ENCODE results near the gene RTN4IP1.

RTN4IP1 gene

GRCh38 chr6:106617857-106618256 is 11.4 kb downstream of the RTN4IP1 start:
- Histone ChIP-seq H3K4me3 (ENCODE audit: low read depth, low read length, poor library complexity, severe bottlenecking) (no peak overlapping the region), H3K36me3 (ENCODE audit: insufficient read depth, low read length) (peaks cover 65% of the 10 kb centered on the region), H3K4me2 (ENCODE audit: low read length) (no peak overlapping the region), H3F3A (ENCODE audit: insufficient read depth, low read length) (0 out of 2 replicates have a peak, but pooled peaks cover 7% of the 10 kb centered on the region), H3K9ac (ENCODE audit: low read length) (no peak overlapping the region), H3K27ac (ENCODE audit: low read depth, low read length, poor library complexity, severe bottlenecking) (peak overlapping the region; percentile 92), H4K20me1 (ENCODE audit: insufficient read depth, low read length) (no peaks in the 10 kb centered on the region), H3K9me3 (ENCODE audit: low read length) (no peaks in the 10 kb centered on the region), H3K27me3 (ENCODE audit: insufficient read depth, low read length) (no peaks in the 10 kb centered on the region), H3K4me1 (ENCODE audit: insufficient read depth, low read length, severe bottlenecking) (peaks cover 65% of the 10 kb centered on the region), H3K9me2 (ENCODE audit: low read depth, low read length) (no peaks in the 10 kb centered on the region), H2AFZ (ENCODE audit: low read length) (no peak overlapping the region), H3K79me2 (ENCODE audit: insufficient read depth, low read length) (no peaks in the 10 kb centered on the region)
- TF ChIP-seq EZH2 (IDR thresholded peaks at IDR 0.05; ENCODE audit: borderline replicate concordance, low read length) (no peak), CTCF (IDR thresholded peaks at IDR 0.05; ENCODE audit: low read length) (no peak)

- no peaks in the 10 kb centered on the region for H3K9me2 ChIP-seq (ENCODE audit: low read depth, low read length)
- H3K9ac ChIP-seq (ENCODE audit: low read length), result no peak overlapping the region; the same call in 1 of the 2 replicates
- no peaks in the 10 kb centered on the region for H3K27me3 ChIP-seq (ENCODE audit: insufficient read depth, low read length)
- TF ChIP-seq EZH2 (IDR thresholded peaks at IDR 0.05; ENCODE audit: borderline replicate concordance, low read length), result no peak
- TF ChIP-seq CTCF (IDR thresholded peaks at IDR 0.05; ENCODE audit: low read length), result no peak
- peak overlapping the region; percentile 92 for H3K27ac ChIP-seq (ENCODE audit: low read depth, low read length, poor library complexity, severe bottlenecking)
- H3K9me3 ChIP-seq (ENCODE audit: low read length), result no peaks in the 10 kb centered on the region
- no peaks in the 10 kb centered on the region for H3K79me2 ChIP-seq (ENCODE audit: insufficient read depth, low read length)
- 0 out of 2 replicates have a peak, but pooled peaks cover 7% of the 10 kb centered on the region for H3F3A ChIP-seq (ENCODE audit: insufficient read depth, low read length)
- no peak overlapping the region for H3K4me3 ChIP-seq (ENCODE audit: low read depth, low read length, poor library complexity, severe bottlenecking)
- no peaks in the 10 kb centered on the region for H4K20me1 ChIP-seq (ENCODE audit: insufficient read depth, low read length)
- peaks cover 63% of the 10 kb centered on the region for H3K36me3 ChIP-seq (ENCODE audit: insufficient read depth, low read length)
- peak overlapping the region; percentile 28; the same call in 1 of the 2 replicates for H3K4me2 ChIP-seq (ENCODE audit: low read length)
- no peak overlapping the region for H2AFZ ChIP-seq (ENCODE audit: low read length)
- H3K4me1 ChIP-seq (ENCODE audit: insufficient read depth, low read length, severe bottlenecking), result peaks cover 68% of the 10 kb centered on the region
These were observed 12.0 kb downstream of the RTN4IP1 start for GRCh38 chr6:106617302-106617701.

GRCh38 chr6:106614592-106615257 is 14.6 kb downstream of the RTN4IP1 start:
- H3K27me3 ChIP-seq (ENCODE audit: insufficient read depth, low read length), result no peaks in the 10 kb centered on the region
- no peak overlapping the region for H2AFZ ChIP-seq (ENCODE audit: low read length)
- peaks cover 89% of the 10 kb centered on the region for H3K4me1 ChIP-seq (ENCODE audit: insufficient read depth, low read length, severe bottlenecking)
- H3K9me3 ChIP-seq (ENCODE audit: low read length), result no peaks in the 10 kb centered on the region
- H3K79me2 ChIP-seq (ENCODE audit: insufficient read depth, low read length), result no peaks in the 10 kb centered on the region
- peak overlapping the region; percentile 57 for H3K9ac ChIP-seq (ENCODE audit: low read length)
- H3K4me2 ChIP-seq (ENCODE audit: low read length), result peak overlapping the region; percentile 58
- H4K20me1 ChIP-seq (ENCODE audit: insufficient read depth, low read length), result no peaks in the 10 kb centered on the region
- TF ChIP-seq EZH2 (IDR thresholded peaks at IDR 0.05; ENCODE audit: borderline replicate concordance, low read length) (no peak), CTCF (IDR thresholded peaks at IDR 0.05; ENCODE audit: low read length) (no peak)
- H3K27ac ChIP-seq (ENCODE audit: low read depth, low read length, poor library complexity, severe bottlenecking), result peak overlapping the region; percentile 92
- H3K4me3 ChIP-seq (ENCODE audit: low read depth, low read length, poor library complexity, severe bottlenecking), result peak overlapping the region; percentile 19
- no peaks in the 10 kb centered on the region for H3K9me2 ChIP-seq (ENCODE audit: low read depth, low read length)
- 0 out of 2 replicates have a peak, but pooled peaks cover 7% of the 10 kb centered on the region for H3F3A ChIP-seq (ENCODE audit: insufficient read depth, low read length)
- H3K36me3 ChIP-seq (ENCODE audit: insufficient read depth, low read length), result peaks cover 55% of the 10 kb centered on the region
